GM15510 (cell line): Measurements from ENCODE around the gene PPP2R5C.

Experiments
- POLR2A ChIP-seq: IDR thresholded peaks from 3 replicates; pipeline ENCODE4 v1.6.1; 2011; ENCODE audit warnings: borderline replicate concordance; ENCODE audit not compliant: insufficient read length; ENCODE audit errors: extremely low read depth

Gene PPP2R5C

DNA sequence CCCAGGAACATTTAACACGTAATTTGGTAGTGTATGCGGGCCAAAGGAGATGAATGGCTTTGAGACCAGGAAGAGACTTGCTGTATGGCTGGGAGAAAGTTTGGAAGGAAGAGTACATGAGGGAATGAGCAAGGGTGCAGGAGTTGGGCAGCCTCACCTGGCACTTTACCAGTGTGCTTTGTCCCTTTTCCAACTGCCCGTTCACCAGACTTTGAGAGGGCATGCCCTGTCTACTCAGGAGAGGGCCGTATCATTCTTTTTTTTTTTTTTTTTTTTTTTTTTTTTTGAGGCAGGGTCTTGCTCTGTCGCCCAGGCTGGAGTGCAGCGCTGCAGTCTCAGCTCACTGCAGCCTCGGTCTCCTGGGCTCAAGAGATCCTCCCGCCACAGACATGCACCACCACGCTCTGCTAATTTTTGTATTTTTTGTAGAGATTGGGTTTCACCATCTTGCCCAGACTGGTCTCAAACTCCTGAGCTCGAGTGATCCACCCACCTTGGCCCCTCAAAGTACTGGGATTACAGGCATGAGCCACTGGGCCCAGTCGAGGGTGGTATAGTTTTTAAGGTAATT lies 209.4 kb downstream of the PPP2R5C start:
- TF ChIP-seq POLR2A: no peak

DNA sequence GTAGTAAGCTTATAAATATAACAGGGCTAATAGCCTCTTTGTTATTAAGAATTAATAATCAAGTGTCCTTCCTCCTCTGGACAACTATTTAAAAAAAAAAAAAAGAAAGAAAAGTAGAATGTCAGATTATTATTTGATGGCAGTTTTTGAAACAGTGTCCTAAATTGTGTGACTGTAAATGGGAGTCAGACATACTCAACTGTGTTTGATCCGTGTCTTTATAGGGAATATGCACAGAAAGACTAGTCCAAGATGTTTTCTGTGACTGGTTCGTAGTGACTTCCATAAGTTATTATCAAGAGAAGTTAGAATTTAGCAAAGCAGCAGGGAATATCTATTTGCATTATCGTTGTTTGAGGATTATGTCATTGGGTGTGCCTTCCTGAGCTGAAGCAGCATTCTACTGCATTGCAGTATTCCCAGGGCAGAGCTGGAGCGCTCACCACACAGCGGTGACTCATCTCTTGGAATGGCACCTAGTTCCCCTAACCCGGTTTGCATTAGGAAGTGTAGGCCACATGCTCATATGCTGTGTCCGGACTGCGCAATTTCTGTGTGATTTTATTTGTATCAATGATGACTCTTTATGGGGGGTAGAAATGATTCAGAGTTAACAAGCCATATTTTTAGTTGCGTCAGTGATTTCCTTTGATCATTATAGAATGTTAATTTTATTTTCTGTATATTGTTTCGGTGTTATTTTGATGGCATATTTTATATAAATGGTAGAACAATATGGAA lies 210.8 kb downstream of the PPP2R5C start:
- TF ChIP-seq POLR2A: no peak

DNA sequence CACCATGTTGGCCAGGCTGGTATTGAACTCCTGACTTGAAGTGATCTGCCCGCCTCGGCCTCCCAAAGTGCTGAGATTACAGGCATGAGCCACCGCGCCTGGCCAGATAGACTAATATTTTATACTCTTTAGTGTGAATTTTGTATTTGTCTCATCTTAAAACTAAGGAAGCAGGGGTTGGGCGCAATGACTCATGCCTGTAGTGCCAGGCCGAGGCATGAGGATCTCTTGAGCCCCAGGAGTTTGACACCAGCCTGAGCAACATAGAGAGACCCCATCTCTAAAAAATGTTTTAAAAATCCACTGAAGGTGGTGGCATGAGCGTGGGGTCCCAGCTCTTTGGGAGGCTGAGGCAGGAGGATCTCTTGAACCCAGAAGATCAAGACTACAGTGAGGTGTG lies 211.8 kb downstream of the PPP2R5C start:
- TF ChIP-seq POLR2A: no peak

GRCh38 chr14:101975231-101975630 lies 213.7 kb downstream of the PPP2R5C start:
- TF ChIP-seq POLR2A: no peak
